Ishikawa (cell line): ENCODE data around the gene MBD3.

Experiments used
- CEBPB ChIP-seq: IDR thresholded peaks from 2 replicates; pipeline ENCODE4 v1.6.1; 2012
- CREB1 ChIP-seq: IDR thresholded peaks from 2 replicates; pipeline ENCODE4 v1.6.1; 2012; ENCODE audit warnings: low read depth
- EGR1 ChIP-seq: IDR thresholded peaks from 2 replicates; pipeline ENCODE4 v1.6.1; 2012
- EP300 ChIP-seq: IDR thresholded peaks from 2 replicates; pipeline ENCODE4 v1.6.1; 2012; ENCODE audit warnings: borderline replicate concordance
- FOXM1 ChIP-seq: IDR thresholded peaks from 2 replicates; pipeline ENCODE4 v1.6.1; 2012; ENCODE audit warnings: low read depth, borderline replicate concordance
- NFIC ChIP-seq: IDR thresholded peaks from 2 replicates; pipeline ENCODE4 v1.6.1; 2012
- RAD21 ChIP-seq: IDR thresholded peaks from 2 replicates; pipeline ENCODE4 v1.6.1; 2012; ENCODE audit warnings: low read depth
- TAF1 ChIP-seq: IDR thresholded peaks from 2 replicates; pipeline ENCODE4 v1.6.1; 2012; ENCODE audit warnings: low read depth, mild to moderate bottlenecking
- TCF12 ChIP-seq: IDR thresholded peaks from 2 replicates; pipeline ENCODE4 v1.6.1; 2012; ENCODE audit warnings: low read depth
- TEAD4 ChIP-seq: IDR thresholded peaks from 2 replicates; pipeline ENCODE4 v1.6.1; 2012
- YY1 ChIP-seq: IDR thresholded peaks from 2 replicates; pipeline ENCODE4 v1.6.1; 2012; ENCODE audit warnings: low read depth
- ZBTB7A ChIP-seq: IDR thresholded peaks from 2 replicates; pipeline ENCODE4 v1.6.1; 2012; ENCODE audit warnings: low read depth
- TF ChIP-seq, protein P1 (sequence below): IDR thresholded peaks from 2 replicates; pipeline ENCODE4 v1.6.1; 2012
- TF ChIP-seq, protein P2 (sequence below): IDR thresholded peaks from 2 replicates; pipeline ENCODE4 v1.6.1; 2012
- TF ChIP-seq, protein P3 (sequence below): IDR thresholded peaks from 2 replicates; pipeline ENCODE4 v1.6.1; 2012; ENCODE audit warnings: low read depth, mild to moderate bottlenecking

The MBD3 gene

DNA sequence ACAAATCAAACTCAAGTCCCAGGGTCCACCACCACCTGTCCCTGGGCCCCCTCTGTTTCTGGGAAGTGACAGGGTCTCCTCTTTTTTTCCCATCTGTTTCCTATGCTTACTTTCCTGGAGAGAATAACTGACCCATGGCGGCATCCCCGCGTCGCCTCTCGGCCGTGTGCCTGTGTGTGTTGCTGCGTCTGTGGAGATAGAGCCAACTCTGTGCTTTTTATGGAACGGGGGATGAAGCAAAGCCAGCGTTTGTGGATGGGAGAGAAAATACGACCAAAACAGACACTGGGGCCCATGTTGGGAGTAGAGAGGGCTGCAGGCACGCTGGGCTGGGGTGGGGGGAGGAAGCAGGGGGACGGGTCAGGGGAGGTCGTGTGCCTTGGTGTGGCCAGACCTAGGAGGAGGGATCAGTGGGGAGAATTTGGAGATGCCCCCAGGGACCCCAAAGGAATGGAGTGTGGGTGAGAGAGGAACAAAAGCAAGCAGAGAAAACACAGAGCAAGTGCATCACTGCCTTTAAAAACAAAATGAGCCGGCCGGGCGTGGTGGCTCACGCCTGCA is 52.2 kb downstream of the MBD3 start:
- TF ChIP-seq CREB1 (no peak), TCF12 (no peak)

DNA sequence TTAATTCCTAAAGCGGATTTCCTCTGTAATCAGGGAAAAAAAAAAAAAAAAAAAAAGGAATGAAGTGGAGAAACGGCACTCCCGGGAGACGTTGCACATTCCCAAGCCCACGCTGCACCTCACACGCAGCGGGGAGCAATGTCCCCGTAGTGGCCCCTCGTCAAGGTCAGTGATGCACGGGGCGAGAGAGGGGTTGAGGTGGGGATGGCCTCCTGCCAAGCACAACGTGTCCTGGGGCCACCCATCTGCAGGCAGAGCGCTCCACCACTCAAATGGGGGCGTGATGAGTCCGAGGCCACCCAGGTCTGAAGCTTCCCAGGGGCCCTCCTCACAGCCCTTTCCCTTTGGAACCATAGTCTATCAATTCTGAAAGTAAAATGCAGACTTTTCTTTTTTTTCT is 53.7 kb downstream of the MBD3 start:
- TF ChIP-seq EP300 (no peak), EGR1 (no peak), TCF12 (no peak), TEAD4 (no peak), YY1 (no peak), FOXM1 (no peak), RAD21 (no peak), CEBPB (no peak), CREB1 (no peak), NFIC (no peak), TAF1 (no peak), ZBTB7A (no peak)
- TF ChIP-seq, protein P1, sequence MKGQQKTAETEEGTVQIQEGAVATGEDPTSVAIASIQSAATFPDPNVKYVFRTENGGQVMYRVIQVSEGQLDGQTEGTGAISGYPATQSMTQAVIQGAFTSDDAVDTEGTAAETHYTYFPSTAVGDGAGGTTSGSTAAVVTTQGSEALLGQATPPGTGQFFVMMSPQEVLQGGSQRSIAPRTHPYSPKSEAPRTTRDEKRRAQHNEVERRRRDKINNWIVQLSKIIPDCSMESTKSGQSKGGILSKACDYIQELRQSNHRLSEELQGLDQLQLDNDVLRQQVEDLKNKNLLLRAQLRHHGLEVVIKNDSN: no peak
- TF ChIP-seq, protein P2, sequence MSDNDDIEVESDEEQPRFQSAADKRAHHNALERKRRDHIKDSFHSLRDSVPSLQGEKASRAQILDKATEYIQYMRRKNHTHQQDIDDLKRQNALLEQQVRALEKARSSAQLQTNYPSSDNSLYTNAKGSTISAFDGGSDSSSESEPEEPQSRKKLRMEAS: no peak
- TF ChIP-seq, protein P3, sequence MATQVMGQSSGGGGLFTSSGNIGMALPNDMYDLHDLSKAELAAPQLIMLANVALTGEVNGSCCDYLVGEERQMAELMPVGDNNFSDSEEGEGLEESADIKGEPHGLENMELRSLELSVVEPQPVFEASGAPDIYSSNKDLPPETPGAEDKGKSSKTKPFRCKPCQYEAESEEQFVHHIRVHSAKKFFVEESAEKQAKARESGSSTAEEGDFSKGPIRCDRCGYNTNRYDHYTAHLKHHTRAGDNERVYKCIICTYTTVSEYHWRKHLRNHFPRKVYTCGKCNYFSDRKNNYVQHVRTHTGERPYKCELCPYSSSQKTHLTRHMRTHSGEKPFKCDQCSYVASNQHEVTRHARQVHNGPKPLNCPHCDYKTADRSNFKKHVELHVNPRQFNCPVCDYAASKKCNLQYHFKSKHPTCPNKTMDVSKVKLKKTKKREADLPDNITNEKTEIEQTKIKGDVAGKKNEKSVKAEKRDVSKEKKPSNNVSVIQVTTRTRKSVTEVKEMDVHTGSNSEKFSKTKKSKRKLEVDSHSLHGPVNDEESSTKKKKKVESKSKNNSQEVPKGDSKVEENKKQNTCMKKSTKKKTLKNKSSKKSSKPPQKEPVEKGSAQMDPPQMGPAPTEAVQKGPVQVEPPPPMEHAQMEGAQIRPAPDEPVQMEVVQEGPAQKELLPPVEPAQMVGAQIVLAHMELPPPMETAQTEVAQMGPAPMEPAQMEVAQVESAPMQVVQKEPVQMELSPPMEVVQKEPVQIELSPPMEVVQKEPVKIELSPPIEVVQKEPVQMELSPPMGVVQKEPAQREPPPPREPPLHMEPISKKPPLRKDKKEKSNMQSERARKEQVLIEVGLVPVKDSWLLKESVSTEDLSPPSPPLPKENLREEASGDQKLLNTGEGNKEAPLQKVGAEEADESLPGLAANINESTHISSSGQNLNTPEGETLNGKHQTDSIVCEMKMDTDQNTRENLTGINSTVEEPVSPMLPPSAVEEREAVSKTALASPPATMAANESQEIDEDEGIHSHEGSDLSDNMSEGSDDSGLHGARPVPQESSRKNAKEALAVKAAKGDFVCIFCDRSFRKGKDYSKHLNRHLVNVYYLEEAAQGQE: no peak

DNA sequence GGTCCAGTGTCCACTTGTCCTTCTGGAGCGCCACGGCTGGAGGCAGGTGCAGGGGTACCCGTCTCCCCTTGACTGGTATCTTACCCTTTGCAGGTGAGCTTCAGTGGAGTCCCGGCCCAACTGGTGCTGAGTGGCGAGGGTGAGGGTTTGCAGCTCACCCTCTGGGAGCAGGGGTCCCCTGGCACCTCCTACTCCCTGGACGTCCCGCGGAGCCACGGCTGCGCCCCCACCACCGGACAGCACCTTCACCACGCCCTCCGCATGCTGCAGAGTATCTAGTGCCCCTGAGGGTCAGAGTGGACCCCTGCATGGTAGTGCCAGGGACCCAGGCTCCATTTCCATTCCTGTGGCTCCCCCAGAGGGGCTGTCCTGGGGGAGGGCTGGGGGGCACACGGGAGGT is 57.7 kb downstream of the MBD3 start:
- TF ChIP-seq TAF1 (no peak), FOXM1 (no peak), EGR1 (no peak), NFIC (no peak), TEAD4 (no peak), EP300 (no peak), YY1 (no peak), RAD21 (no peak), ZBTB7A (no peak), CREB1 (no peak), TCF12 (no peak), CEBPB (no peak)
- TF ChIP-seq, protein P1: no peak
- TF ChIP-seq, protein P3: no peak
- TF ChIP-seq, protein P2: no peak

DNA sequence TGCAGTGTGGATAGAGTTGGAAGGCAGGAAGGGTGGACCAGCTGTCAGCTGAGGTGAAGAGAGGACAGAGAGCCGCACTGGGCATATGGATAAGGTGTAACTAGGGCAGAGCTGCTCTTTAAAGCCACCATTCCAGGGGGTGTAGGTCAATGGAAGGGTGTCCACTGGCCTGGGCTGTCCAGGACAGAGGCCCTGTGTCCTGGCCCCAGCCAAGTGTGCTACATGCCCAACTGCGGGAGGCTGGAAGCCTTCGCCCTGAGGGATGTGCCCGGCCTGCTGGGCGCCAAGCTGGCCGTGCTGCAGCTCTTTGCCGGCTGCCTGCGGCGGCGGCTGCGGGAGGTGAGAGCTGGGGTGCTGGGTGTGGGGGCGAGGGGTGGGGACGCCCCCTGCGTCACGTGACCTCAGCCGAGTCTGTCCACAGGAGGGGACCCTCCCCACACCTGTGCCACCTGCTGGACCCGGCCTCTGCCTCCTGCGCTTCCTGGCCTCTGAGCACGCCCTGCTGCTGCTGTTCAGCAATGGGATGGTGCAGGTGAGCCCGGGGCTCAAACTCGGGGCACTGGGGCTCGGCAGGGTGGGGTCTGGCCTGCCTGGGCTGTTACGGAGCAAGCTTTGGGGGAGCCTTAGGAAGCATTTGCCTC is 59.0 kb downstream of the MBD3 start:
- TF ChIP-seq, protein P1: peak; percentile 39
- no peak for TF ChIP-seq CREB1

DNA sequence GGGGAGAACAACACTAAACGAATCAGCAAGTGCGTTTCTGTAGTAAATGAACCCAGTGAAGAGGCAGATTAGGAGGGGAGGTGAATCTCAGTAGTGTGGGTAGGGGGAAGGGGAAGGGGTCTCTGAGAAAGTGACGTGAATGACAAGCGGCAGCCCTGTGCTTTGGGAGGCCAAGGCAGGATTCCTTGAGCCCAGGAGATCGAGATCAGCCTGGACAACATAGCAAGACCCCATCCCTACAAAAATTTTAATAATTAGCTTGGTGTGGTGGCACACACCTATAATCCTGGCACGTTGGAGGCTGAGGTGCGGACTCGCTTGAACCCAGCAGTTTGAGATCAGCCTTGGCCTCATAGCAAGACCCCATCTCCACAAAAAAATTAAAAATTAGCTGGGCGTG is 60.7 kb downstream of the MBD3 start:
- TF ChIP-seq RAD21 (no peak), YY1 (no peak), ZBTB7A (no peak), TAF1 (no peak), CREB1 (no peak), TCF12 (no peak)
- TF ChIP-seq, protein P1: no peak
- TF ChIP-seq, protein P3: no peak
- TF ChIP-seq, protein P2: no peak
